Left renal pelvis (tissue), 4 donors: ENCODE data around the gene PRRG2. TPM values are rescaled to one million over a fixed set of nuclear protein-coding genes. Genes with fewer than 3 reads are reported as not detected.
"Not testable (repeated sequence)": the region's sequence is repeated elsewhere in the genome, so short reads cannot be mapped to it uniquely, and the experiment has no call there.

Source experiments
- DNase-seq, 4 donors: peaks; one replicate each; pipeline ENCODE4 v3.0.0-alpha.2; 2013; ENCODE audit warnings: low read depth in 4 of 4, low spot score in 3 of 4
- polyA plus RNA-seq, 4 donors: library from polyadenylated mRNA; unstranded; fragments of 120-200 nt; gene quantifications; one replicate each; pipeline ENCODE4 v1.2.1, GENCODE V29; 2013; ENCODE audit not compliant: insufficient read length in 4 of 4

PRRG2 gene
- polyA plus RNA-seq, 4 donors, result 0.52 to 7.5 (median 6.4) TPM

DNA sequence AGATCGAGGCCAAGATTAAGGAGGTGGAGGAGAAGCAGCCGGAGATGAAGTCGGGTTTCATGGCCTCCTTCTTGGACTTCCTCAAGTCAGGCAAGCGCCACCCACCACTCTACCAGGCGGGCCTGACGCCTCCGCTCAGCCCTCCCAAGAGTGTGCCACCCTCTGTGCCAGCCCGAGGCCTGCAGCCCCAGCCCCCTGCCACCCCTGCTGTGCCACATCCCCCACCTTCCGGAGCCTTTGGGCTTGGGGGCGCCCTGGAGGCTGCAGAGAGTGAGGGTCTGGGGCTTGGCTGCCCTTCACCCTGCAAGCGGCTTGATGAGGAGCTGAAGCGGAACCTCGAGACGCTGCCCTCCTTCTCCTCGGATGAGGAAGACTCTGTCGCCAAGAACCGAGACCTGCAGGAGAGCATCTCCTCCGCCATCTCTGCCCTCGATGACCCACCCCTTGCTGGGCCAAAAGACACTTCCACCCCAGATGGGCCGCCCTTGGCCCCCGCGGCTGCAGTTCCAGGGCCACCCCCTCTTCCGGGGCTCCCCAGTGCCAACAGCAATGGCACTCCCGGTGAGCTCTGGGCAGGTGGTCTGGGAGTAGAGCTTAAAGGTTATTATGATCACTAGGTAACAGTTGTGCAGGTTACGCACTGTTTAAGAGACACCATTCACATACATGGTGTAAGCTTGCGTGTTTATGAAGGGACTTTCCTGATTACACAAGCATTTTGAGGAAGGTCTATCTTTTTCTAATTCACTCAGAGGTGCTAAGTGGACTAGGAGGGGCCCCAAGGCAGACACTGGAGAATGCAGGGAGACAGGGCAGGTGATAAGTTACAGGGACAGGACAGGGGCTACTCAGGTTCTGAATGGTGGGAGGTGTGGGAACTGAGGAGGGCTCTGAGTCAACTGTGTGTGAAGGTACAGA lies 18.5 kb downstream of the PRRG2 start:
- no peak for DNase-seq

DNA sequence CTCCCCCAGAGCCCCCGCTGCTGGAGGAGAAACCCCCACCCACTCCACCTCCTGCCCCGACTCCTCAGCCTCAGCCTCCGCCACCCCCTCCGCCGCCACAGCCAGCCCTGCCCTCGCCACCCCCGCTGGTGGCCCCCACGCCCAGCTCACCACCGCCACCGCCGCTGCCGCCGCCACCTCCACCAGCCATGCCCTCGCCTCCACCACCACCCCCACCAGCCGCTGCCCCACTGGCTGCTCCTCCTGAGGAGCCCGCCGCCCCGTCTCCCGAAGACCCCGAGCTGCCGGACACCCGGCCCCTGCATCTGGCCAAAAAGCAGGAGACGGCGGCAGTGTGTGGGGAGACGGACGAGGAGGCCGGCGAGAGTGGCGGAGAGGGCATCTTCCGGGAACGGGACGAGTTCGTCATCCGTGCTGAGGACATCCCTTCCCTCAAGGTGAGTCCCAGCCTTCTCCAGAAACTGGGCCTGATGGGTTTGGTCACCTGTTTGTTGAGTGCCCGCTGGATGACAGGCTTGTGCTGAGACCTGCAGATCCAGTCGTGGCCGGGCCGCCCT lies 20.4 kb downstream of the PRRG2 start:
- DNase-seq, result no peak

DNA sequence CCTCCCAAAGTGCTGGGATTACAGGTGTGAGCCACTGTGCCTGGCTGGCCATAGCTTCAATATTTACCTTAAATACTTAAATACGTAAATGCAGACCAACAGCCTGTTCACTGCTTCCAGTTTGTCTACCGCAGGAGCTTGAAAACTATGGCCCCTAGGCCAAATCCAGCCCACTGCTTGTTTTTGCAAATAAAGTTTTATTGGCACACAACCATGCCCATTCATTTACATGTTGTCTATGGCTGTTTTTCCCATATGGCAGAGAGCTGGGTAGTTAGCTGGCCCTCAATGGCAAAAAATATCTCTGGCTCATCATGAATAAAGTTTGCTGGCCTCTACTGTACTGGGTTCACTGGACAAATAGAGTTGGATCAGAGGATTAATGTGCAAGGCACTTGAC lies 21.7 kb downstream of the PRRG2 start:
- no peak for DNase-seq

DNA sequence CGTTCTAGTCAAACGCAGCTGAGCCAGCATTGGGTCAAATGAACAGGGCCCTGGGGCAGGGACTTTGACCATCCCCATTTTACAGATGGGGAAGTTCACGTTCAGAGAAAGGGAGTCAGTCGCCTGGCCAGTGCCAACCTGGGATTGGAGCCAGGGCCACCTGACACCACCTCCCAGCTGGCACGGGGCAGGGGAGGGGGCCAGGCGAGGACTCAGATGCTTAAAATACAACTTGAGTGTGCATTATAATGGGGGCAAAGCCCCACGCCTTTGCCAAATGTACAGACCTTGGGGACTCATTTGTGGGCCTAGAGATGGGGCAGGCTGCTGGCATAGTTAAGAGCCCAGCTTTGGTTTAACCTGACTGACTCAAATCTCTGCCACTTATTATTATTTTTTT lies 24.5 kb downstream of the PRRG2 start:
- no peak for DNase-seq

DNA sequence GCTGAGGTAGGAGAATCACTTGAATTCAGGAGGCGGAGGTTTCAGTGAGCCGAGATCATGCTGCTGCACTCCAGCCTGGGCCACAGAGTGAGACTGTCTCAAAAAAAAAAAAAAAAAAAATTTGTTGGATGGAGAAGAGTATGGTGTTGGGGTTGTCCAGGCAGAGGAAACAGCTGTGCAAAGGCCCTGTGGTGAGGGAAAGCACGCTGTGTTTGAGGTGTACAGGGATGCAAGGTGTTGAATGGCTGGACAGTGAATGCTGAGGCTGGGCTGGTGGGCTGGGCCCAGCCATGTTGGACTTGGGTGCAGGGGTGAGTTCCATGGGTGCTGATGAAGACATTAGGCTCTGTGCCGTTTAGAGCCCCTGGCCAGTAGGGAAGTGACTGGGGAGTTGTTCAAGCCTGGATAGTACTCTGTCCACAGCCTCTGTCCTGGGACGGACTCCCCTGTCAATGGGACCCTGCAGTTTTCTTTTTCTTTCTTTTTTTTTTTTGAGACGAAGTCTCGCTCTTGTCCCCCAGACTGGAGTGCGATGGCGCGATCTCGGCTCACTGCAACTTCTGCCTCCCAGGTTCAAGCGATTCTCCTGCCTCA lies 28.5 kb downstream of the PRRG2 start:
- no peak for DNase-seq

DNA sequence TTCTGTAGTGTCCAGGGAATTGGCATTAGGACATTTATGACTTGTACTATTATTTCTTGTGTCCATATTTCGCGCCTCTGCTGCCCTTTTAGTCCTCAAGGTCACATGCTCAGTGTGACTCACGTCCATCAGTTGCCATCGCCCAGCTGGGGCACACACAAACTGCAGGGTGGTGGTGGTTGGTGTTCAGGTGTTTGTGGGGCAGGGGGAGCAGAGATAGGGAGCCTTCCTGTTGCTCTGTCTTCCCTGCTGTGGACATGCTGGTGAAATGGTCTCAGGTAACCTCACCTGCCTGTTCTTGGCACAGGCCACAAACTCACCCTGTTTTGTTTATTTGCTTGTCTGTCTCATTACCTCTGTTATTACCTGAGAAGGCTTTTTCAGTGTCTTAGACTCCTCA lies 32.3 kb downstream of the PRRG2 start:
- no peak for DNase-seq

DNA sequence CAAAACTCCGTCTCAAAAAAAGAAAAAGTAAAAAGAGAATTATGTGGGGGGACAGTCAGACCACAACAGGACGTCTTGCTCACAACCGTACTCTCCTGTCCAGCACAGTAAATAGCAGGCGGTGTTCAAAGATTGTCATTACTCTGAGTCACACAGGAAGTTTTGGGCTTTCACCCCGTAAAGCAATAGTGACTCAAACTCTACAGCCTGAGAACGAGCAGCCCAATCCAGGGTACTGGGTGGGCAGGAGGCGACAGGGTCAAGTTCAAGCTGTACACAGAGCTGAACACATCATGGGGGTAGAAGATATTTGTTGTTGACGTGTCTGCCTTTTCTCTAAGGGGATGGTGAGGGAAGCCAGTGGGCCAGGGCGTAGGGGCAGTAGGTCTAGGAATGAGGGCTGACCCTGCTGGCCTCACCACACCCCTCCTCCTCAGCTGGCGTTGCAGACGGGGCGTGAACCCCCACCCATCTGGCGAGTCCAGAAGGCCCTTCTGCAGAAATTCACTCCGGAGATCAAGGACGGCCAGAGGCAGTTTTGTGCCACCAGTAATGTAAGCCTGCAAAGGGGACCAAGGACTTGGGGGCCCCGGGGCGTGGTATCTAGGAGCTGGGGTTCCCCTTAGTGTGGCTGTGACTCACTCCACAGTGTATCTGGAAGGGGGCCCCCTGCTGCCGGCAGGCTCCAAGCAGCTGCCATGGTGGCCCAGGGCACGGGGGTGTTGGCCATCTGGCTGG lies 33.1 kb downstream of the PRRG2 start:
- no peak for DNase-seq

DNA sequence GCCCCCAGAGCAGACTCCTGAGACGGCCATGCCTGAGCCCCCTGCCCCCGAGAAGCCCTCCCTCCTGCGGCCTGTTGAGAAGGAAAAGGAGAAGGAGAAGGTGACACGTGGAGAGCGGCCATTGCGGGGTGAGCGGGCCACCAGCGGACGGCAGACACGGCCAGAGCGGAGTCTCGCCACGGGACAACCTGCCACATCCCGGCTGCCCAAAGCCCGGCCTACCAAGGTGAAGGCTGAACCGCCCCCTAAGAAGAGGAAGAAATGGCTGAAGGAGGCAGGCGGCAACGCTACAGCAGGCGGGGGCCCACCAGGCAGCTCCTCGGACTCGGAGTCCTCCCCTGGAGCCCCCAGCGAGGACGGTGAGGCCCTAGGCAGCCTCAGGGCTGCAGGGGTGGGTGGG lies 34.7 kb downstream of the PRRG2 start:
- DNase-seq, result no peak

DNA sequence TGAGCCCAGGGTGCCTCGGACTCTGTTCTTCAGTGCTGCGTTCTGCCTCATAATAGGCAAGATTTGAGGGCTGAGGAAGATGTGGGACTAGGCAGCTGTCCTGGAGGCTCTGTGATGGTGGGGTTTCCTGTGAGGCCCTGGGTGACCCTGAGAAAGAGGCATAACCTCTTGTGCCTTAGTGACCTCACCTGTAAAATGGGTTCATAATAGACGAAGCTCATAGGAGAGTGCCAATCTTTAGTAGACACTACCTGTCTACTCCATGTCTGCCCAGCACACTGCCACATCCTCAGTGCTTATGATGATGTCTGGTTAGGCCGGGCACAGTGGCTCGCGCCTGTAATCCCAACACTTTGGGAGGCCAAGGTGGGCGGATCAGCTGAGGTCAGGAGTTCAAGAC lies 35.4 kb downstream of the PRRG2 start:
- DNase-seq, result no peak

DNA sequence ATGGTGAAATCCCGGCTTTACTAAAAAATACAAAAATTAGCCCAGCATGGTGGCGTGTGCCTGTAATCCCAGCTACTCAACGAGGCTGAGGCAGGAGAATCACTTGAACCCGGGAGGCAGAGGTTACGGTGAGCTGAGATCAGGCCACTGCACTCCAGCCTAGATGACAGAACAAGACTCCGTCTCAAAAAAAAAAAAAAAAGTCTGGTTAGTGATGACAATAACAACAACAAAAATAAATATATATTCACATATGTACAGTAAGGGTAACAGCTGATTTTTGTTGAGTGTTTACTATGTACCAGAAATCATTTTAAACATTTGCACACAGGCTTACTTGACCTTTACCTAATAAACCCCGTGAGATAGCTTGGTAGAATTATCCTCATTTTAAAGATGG lies 35.8 kb downstream of the PRRG2 start:
- no peak for DNase-seq

DNA sequence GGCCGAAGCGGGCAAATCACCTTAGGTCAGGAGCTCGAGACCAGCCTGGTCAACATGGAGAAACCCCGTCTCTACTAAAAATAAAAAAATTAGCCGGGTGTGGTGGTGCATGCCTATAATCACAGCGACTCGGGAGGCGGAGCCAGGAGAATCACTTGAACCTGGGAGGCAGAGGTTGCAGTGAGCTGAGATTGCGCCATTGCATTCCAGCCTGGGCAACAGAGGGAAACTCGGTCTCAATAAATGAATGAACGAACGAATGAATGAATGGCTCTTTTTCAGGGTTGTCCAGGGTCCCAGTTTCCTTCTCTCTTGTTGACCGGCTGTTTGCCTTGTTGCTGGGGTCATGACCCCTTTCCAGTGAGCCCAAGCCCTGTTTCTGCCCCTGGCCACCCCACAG lies 36.7 kb downstream of the PRRG2 start:
- DNase-seq, result not testable (repeated sequence)

DNA sequence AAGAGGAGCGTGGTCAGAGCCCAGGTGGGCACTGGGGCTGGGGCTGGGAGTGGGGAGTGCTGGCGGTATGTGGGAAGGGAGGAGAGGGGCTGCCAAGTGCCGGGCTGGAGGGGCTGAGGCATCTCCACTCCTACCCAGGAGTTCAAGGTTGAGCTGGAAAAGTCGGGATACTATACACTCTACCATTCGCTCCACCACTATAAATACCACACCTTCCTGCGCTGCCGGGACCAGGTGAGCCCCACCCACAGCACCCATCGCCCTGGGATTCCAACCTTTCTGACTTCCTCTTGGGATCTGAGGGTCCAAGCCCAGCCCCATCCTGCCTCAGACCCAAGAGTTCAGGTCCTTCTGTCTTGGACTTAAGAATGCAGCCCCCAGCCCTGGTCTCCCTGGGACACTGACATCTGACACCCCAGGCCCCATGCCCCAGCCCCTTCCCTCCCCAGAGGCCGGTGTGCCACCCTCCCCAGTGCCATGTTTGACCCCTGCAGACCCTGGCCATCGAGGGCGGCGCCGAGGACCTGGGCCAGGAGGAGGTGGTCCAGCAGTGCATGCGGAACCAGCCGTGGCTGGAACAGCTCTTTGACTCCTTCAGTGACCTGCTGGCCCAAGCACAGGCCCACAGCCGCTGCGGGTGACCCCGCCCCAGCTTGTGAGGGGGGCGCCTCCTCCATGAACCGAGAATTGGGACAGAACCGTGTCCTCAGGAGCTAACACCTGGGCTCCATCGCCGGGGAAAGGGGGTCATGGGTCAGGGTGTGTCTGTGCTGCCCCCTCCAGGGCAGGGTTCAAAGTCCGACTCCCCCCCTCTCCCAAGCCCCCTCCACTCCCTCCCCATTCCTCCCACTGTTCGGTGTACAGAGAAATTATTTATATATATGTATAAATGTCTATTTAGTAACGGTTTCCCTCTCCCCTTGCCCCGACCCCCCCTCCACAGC lies 44.1 kb downstream of the PRRG2 start:
- DNase-seq, result no peak

DNA sequence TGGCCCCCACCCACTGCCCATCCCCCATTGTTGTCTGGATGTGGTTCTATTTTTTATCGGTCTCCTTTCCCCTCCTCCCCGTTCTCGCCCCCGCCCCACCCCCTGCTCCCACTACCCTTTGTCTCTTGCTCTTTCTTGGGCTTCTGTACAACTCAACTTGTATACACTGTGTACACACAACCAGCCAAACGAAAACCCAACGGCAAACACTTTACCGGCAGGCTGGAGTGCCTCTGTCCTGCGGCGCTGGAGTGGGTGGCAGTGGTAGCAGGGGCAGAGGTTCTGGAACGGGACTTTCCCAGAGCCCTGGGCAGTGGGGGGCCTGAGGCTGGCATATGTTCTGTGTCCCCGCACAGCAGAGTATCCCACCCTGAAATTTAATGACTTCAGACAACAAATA lies 45.1 kb downstream of the PRRG2 start:
- no peak for DNase-seq

DNA sequence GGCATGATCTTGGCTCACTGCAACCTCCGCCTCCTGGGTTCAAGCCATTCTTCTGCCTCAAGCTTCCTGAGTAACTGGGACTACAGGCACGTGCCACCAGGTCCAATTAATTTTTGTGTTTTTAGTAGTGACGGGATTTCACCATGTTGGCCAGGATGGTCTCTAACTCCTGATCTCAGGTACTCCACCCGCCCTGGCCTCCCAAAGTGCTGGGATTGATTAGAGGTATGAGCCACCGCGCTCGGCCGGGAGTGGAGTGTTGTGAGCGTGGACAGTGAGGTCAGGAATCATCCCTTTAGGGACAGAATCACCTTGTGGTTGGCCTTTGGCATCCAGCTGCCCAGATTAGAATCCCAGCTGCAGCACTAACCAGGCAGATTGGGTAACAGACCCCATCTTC lies 48.5 kb downstream of the PRRG2 start:
- no peak for DNase-seq

DNA sequence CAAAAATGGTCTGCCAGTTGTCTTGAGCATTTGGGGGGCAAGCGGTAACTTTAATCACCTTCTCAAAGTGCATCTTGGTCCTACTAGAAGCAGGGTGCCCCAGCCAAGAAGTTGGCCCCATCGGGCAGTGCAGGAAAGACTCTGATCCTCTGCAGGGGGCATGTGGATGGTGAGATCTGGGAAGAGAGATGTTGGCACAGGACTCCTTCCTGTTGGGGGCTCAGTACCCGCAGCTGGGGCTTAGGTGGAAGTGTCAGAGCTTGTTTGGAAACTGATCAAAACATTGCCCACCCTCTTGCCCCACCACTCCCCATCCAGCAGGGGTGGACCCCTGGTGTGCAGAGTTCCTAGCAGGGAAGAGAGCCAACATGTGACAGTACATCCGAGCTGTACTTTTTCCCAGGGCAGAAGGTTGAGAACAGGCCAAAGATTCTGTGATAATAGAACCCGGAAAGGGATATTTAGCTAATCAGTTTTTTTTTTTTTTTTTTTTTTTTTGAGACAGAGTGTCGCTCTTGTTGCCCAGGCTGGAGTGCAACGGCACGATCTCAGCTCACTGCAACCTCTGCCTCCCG lies 50.0 kb downstream of the PRRG2 start:
- DNase-seq, result no peak

DNA sequence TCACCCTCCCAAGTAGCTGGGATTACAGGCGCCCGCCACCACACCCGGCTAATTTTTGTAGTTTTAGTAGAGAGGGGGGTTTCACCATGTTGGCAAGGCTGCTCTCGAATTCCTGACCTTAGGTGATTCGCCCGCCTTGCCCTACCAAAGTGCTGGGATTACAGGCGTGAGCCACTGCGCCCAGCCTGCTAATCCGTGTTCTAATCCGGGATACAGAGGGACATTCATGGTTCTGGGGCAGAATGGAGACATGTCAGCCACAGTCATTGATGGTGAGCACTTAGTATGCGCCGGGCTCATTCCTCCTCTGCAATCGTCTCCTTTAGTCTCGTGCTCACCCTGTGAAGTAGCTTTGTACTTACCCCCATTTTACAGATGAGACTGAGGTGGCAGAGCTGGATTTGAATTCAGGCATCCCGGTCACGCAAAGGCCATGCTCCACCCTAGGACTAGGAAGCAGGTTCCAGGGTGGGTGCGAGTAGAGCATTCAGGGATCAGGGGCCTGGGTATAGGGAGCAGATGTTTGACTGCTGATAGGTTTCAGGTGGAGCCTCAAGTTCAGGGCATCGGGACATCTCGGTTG lies 50.6 kb downstream of the PRRG2 start:
- no peak for DNase-seq

DNA sequence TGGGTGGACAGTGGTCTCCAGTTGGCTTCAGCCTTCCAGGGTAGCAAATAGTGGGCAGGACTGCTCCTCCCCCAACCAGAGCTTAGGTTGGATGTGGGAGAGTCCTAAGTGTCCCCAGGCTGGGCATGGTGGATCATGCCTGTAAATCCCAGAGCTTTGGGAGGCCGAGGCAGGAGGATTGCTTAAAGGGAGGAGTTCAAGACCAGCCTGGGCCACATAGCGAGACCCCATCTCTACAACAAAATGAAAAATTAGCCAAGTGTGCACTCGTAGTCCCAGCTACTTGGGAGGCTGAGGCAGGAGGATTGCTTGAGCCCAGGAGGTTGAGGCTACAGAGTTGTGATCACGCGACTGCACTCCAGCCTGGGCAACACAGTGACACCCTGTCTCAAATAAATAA lies 51.5 kb downstream of the PRRG2 start:
- DNase-seq, result no peak

DNA sequence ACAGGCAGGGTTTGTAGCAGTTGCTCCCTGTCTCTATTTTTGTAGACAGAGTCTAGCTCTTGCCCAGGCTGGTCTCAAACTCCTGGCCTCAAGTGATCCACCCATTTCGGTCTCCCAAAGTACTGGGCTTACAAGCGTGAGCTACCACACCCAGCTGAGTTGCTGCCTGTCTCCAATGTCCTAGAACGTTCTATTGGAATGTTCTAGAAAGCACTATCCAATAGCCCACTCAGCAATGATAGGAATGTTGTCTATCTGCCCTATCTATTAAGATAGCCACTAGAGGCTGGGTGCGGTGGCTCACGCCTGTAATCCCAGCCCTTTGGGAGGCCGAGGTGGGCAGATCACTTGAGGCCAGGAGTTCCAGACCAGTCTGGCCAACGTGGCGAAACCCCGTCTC lies 52.2 kb downstream of the PRRG2 start:
- DNase-seq, result not testable (repeated sequence)

DNA sequence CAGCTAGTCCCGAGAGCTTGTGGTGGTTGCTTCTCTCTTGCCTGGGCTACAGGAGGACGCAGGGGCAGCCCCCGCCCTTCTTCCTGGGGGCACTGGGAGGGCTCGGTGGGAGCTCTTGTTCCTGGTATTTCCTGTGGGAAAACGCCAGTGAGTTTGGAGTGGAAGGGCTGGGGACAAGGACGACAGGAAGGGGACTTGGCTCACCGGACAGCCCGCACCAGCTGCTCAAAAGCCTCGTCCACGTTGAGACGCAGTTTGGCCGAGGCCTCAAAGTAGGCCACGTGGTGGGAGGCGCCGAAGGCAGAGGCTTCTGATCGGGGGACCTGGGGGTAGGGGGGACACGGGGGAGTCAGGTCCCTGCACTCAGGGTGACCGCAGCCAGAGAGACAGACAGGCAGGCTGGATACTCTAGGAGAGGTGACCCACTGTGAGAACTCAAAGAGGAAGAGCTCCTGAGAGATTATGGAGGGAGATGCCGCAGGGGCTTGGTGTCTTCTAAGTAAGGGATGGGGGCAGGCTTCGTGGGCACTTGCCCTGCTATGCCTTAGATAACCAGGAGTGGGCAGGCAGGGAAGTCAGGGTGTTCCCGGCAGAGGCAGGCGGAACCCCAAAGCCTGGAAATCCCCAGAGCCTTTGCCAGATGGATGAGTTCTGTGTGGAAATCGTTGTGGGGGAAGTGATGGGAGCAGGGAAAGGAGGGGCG lies 54.6 kb downstream of the PRRG2 start:
- no peak for DNase-seq
